CD4-positive, alpha-beta T cell treated with Interleukin-10 for 1 hour (primary cell): ENCODE data around the gene MMP20.

ENCODE experiments used
- DNase-seq: peaks from one replicate; pipeline ENCODE4 v3.0.0-alpha.2; 2020

The MMP20 gene

DNA sequence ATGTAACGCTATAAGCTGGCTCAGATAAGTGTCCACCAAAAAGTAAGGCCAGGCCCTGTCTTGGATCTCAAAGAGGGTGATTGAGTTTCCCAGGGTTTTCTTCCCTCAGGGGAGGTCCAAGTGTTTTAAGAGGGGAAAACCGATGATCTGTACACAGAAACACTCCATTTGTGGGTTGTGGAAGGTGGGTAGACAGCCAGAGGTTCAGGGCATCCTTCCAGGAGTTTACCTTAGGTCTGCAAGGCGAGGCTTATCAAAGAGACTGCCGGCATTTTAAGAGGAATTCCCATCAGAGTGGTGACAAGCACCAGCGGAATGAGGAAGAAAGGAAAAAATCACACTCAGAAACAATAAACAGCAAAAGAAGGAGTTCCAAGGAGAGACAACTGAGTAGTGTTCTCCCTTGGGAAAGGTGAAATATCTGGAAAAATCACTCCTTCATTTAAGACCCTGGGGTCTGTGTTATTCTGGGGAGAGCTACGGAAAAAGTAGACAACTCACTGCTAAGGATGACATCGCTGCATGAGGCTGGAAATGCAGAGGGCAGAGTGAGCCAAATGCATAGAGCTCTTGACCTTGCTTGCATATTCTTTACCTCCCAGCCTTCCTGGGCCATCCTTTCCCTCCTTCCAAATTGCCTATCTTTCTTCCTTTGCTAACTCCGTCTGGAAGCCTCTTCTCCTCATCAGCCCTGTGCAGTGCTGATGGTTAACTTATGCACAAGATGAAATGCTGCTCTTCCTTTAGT, 72.5 kb downstream of the MMP20 start:
- DNase-seq = no peak

DNA sequence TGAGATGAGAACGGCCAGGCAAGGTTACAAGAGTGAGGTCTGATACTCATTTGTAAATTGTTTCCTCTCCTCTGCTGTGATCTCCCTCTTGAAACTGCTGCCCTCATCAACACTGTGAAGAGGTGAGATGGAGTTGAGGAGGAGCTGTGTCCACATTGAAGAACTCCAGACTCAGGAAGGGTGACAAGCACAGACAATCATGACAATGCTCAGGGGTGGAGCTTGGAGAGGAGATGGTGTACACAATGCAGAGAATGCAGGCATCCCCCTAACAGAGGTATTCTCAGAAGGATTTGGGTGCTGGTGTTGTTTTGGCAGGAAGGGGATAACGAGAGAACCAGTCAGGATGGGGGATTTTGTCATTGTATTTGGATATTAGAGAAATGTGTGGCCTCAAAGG, 73.1 kb downstream of the MMP20 start:
- no peak for DNase-seq

DNA sequence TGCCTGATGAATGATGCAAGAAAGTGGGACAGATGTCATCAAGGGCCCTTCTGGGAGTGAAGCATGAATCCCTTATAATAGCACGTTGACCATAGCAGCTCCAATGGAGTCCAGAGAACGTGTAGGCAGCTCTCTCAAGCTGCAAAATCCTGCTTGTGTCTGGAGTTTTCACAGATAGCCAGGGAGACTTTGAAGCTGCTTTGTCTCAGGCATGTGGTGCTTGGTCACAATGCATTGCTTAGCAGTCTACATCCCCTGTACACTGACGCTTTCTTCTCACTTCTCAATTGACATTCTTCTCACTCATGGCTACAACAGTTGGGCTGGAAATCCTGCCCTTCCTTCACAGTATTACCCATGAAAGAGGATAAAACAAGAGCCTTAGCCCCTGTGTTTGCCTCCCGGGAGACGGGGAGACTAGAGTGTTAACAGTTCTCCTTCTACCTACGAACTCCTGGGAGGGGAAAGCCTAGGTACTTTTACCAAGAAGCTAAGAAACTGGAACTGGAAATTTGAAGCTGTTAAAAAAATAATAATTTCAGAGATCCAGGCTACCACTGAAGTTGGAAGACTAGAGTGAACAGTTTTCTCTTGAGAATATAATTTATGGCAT, 73.9 kb downstream of the MMP20 start:
- no peak for DNase-seq

DNA sequence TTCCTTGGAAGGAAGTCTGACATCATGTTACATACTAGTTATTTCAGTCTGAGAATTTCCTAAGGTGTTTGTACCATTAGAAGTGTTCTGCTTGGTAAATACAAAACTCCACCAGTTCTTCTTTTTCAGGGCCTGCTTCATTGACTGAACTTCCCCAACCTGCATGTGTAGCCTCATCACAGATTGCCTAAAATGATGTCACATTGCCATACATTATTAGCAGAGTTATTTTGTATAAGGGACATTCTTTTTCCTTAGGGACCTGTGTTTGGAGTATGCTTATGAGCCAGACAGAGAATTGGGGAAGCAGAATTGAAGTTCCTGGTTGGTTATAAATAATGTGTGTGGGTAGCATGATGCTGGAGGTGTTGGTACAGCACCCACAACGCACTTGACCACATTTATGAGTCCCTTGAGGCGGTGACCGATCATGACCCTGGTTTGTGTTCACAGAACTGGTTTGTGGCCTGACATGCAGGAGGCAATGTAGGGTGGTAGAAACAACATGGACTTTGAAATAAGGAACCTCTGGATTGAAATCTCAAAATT, 78.1 kb downstream of the MMP20 start:
- peak; percentile 24 for DNase-seq

DNA sequence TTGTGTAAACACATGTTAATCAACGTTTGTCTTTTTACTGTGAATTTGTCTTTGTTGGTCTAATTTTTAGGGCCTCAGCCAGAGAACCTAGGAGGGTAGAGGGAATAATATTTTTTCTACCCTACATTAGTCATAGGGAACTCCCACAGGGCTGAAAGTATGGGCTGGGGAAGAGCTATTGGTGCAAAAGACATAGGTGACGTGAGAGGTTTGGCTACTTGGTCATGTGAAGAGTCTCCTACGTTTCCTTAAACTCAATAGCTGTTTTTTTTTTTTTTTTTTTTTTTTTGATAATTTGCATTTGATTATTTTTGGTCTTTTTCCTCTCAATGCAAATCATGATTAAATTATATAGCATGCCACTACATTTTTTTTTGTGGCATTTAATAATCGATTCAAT, 78.7 kb downstream of the MMP20 start:
- DNase-seq = no peak

DNA sequence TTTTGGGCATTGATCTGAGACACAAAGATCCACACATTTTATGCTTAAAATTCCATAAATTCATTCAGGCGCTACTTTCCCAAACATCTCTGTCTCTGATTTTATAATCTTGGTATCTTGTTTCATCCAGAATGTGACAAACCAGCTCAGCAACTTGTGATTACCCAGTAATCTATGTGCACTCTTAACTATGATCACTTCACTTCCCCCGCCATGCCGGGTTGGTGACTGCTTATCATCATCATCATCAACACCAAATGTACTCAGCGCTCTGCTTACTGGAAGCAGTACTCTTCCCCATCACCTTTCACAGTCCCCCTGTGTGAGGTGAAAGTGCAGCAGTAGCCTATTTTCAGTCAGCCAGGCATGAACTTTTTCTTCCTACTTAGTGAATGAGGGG, 79.4 kb downstream of the MMP20 start:
- DNase-seq = no peak

DNA sequence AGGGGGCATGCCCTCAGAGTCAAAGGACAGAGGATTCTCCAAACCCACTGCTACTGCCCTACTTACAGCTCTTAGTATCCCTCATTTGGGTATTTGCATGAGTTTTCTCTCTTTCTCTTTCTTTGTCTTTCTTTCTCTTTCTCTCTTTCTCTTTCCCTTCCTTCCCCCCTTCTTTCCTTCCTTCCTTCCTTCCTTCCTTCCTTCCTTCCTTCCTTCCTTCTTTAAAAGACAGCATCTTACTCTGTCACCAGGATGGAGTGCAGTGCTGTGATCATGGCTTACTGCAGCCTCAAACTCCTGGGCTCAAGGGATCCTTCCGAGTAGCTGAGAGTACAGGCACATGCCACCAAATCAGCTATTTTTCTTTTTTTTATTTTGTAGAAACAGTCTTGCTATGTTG, 80.5 kb downstream of the MMP20 start:
- DNase-seq = no peak

DNA sequence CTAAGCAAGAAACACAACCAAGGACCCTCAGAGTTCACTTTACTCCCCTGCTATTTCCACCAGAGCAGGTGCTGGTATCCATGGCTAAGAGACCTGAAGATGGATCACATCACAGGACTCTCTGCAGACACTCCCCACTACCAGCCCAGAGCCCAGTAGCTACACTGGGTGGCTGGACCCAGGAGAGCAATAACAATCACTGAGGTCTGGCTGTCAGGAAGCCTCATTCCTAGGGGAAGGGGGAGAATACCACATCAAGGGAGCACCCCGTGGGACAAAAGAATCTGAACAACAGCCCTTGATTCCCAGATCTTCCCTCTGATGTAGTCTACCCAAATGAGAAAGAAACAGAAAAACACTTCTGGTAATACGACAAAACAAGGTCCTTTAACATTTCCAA, 85.6 kb downstream of the MMP20 start:
- no peak for DNase-seq

DNA sequence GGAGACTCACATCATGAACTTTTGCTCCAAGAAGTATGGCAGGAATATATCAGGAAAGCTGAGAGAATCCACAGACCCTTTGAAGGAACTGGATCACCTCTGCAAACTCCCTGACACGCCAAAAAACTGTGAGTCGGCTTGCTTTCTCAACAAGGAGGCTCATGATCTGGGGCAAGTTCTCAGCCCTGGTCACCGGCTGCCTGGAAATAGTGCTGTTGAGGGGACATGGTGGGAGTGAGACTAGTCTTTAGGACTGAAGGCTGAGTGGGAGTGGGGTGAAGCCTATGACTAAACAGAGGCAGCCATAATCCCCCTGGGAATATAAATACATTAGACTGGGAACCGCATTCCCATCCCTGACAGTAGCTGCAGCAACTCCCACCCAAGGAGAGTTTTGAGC, 86.2 kb downstream of the MMP20 start:
- DNase-seq = no peak

DNA sequence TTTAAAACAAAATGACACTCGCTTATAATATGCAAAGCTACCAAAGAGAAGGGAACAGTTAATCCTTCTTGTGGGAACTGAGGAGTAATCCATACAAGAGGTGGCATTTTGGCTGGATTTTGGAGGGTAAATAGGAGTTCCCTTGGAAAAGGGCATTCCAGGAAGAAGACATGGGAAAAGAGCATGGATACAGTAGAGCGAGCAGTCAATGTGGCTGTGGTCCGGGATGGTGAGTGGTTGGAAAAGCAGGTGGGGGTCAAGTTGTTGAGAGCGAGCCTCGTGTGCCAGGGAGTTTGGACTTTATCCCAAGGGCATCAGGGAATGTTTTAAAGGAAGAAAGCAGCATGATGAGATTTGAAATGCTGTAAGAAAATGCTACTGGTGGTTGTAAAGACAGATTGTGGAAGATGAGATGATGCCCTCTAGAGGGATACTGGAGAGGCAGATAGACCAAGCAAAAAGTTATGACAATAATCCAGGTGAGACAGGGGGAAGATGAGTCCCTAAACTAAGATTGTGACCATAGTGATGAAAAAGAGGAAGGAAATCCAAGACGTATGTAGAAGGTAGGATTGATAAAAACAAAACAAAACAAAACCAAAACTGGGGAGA, 90.8 kb downstream of the MMP20 start:
- DNase-seq = no peak

DNA sequence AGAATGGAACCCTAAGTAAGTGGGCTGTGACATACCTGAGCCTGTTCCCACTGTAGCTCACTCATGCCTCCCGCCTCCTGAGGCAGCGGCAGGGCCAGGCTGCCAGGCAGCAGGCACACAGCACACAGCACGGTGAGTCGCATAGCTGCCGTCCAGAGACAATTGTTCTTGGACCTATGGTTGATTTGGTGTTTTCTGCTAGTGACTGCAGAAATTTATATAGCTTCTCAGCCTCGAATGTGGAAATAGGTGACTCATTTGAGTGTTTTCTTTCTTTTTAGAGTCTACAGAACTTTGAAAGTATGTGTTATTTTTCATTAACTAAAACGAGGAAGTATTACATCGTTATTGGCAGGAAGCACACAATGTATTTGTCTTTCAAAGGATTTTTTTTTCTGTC, 94.6 kb downstream of the MMP20 start, which contains the start of gene MMP7:
Gene MMP7, minus strand, starts transcription at position 190 of the 400 bp plus-strand sequence. Its CDS starts 47 bp downstream, at position 143.
- DNase-seq = no peak

DNA sequence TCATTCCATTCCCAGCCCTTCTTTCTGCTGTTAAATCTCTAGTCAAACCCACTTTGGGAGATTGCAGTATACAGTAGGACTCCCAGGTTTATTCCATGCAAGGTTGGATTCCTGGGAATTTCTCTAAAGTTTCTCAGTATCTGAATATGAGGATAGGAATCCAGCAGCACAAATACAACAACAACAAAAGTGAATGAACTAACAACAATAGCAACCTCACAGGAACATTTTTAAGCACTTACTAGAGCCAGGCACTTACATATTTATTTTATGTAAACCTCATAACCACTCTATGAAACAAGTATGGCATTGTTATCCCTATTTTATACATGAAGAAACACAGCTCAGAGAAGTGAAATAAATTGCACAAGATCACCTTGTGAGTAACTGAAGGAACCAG, 96.5 kb downstream of the MMP20 start:
- DNase-seq = no peak

DNA sequence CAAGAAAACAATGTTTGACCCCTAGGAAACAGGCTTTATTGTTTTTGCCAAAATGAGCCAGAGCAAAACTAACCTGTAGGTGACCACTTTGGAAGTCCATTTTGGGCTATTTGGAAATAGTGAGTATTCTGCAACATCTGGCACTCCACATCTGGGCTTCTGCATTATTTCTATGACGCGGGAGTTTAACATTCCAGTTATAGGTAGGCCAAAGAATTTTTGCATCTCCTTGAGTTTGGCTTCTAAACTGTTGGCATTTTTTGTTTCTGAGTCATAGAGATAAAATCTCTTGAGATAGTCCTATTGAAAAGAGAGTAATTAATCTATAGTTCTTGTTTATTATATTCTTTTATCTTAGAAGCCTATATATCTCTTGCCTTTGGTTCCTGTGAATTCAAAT, 97.4 kb downstream of the MMP20 start:
- no peak for DNase-seq

DNA sequence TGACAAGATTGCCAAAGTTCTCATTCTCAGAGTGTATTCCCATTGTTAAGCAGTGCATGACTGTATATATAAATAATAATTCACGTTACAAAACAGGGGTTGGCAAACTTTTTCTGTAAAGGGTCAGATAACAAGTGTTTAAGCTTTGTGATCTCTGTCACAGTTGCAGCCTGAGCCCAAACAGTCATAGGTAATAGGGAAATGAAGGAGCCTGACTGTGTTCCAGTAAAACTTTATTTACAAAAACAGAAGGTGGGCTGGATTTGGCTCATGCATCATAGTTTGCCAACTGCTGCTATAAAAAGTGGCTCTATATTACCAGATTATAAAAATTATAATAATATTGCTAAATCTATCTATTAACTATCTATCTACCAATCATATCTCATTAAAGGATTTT, 98.1 kb downstream of the MMP20 start:
- no peak for DNase-seq
